Activated CD4-positive, alpha-beta memory T cell treated with anti-CD3 and anti-CD28 coated beads, Interleukin-2, amount 10 ng/mL, durations not matched to agents 7 days and 5 days (primary cell): ENCODE results near the gene NHS. TPM values are rescaled to one million over a fixed set of nuclear protein-coding genes. Genes with fewer than 3 reads are reported as not detected.

ENCODE experiments used
- CTCF ChIA-PET: fragments of 350-600 bp; sonication (Branson Sonifier 250); formaldehyde crosslinking; loops from one replicate; lab custom pipeline; 2021; ENCODE audit warnings: antibody characterized with exemption, inconsistent platforms; lab: Charles Lee
- POLR2A ChIA-PET: fragments of 350-600 bp; sonication (Branson Sonifier 250); formaldehyde crosslinking; loops from one replicate; lab custom pipeline; 2021; ENCODE audit warnings: antibody characterized with exemption; lab: Charles Lee
- DNase-seq: peaks from one replicate; pipeline ENCODE4 v3.0.0-alpha.2; 2020
- H3K27ac Mint-ChIP-seq: one replicate; pipeline ENCODE4 v1.8.0; 2021; ENCODE audit warnings: mild to moderate bottlenecking, mixed read lengths
- H3K27me3 Mint-ChIP-seq: one replicate; pipeline ENCODE4 v1.8.0; 2021; ENCODE audit warnings: mixed read lengths
- H3K36me3 Mint-ChIP-seq: one replicate; pipeline ENCODE4 v1.8.0; 2021; ENCODE audit warnings: low read depth, mixed read lengths
- H3K4me1 Mint-ChIP-seq: one replicate; pipeline ENCODE4 v1.8.0; 2021; ENCODE audit warnings: mixed read lengths
- H3K4me3 Mint-ChIP-seq: one replicate; pipeline ENCODE4 v1.8.0; 2021; ENCODE audit warnings: mild to moderate bottlenecking, mixed read lengths
- H3K9me3 Mint-ChIP-seq: one replicate; pipeline ENCODE4 v1.8.0; 2021; ENCODE audit warnings: mixed read lengths
- total RNA-seq, 2 experiments: library from RNA; stranded (reverse); gene quantifications; one replicate each; pipeline ENCODE4 v1.2.3, GENCODE V29; 2021

Gene NHS
- total RNA-seq, 2 experiments from 2014 or later, result 0.43 to 0.71 TPM

DNA sequence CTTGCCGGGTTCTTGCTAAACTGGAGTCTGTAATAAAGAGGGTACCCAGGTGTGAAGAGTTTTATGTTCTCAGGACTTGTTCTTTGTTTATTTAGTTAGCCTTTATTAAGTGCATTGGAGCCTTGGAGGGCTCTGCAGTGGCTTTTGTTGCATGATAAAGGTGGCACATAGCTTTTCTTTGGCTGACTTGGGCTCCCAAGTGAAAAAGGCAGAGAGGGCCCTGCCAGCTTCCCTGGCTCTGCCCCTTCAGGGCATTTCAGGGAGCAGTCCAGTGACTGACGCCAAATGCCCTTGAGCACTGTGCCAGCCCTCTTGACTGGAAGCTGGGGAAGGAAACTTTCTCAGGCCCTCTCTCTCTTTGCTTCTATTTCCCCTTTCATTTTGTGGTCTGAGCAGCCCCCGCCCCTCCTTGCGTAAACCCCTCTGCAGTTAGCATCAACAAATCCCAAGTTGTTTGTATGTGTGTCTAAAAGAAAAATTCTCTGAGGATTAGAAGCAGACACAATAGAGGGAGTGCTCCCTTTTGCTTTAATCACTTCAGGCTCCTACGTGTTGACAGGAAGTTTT, 152.2 kb downstream of the NHS start:
- POLR2A ChIA-PET, result no interaction called here
- Mint-ChIP-seq H3K36me3 (no peaks in the 10 kb centered on the region), H3K4me3 (no peak overlapping the region), H3K4me1 (no peaks in the 10 kb centered on the region), H3K9me3 (no peaks in the 10 kb centered on the region), H3K27ac (no peak overlapping the region), H3K27me3 (no peaks in the 10 kb centered on the region)
- DNase-seq, result no peak
- CTCF ChIA-PET, result no interaction called here

DNA sequence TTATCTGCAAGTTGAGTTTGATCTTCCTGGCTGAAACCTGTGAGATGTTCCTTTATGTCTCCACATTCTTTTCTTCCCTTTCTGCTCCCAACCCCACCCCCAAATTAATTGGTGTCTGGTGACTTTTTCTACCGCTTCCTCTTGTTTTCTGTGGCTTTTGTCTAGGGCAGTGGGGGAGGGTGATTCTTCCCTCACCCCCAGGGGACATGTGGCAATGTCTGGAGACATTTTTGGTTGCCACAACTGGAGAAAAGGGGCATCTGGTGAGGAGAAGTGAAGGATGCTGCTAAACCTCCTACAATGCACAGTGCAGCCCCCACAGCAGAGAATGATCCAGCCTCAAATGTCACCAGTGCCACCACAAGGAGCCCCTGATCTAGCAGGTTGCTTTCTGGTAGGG, 152.9 kb downstream of the NHS start:
- H3K9me3 Mint-ChIP-seq, result no peaks in the 10 kb centered on the region
- no peak for DNase-seq
- no peaks in the 10 kb centered on the region for H3K27me3 Mint-ChIP-seq
- no peak overlapping the region for H3K4me3 Mint-ChIP-seq
- H3K36me3 Mint-ChIP-seq, result no peaks in the 10 kb centered on the region
- ChIA-PET CTCF (no interaction called here), POLR2A (no interaction called here)
- no peaks in the 10 kb centered on the region for H3K4me1 Mint-ChIP-seq
- no peak overlapping the region for H3K27ac Mint-ChIP-seq

DNA sequence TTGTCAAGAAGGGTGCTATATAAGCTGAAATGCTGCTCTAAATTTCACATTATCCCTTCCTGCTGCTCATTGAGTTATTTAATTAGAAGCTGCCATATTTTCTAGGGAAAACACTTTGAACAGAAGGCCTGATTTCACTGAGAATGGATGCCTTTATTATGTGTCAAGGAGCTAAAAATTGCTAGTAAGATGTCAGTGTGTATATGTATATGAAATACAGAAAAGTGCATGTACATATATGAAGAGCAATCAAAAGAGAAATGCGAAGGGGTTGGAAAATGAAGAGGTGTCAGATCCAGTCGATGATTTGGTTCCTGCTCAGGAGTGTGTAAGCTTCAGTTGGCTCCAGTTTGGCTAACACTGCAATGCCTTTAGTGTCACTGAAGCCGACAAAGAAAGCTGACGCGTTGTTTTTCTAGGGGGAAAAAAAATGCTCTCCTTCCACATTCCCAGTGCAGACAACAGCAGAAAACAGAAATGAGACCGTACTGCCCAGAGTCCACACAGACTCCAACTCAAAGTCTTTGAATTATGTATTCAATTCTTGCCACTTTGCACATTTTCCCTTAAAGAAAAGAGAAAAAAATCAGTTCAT, 154.2 kb downstream of the NHS start:
- no peak overlapping the region for H3K27ac Mint-ChIP-seq
- H3K4me1 Mint-ChIP-seq, result no peaks in the 10 kb centered on the region
- no peaks in the 10 kb centered on the region for H3K36me3 Mint-ChIP-seq
- H3K9me3 Mint-ChIP-seq, result no peaks in the 10 kb centered on the region
- no peak for DNase-seq
- H3K4me3 Mint-ChIP-seq, result no peak overlapping the region
- ChIA-PET POLR2A (no interaction called here), CTCF (no interaction called here)
- H3K27me3 Mint-ChIP-seq, result no peaks in the 10 kb centered on the region

DNA sequence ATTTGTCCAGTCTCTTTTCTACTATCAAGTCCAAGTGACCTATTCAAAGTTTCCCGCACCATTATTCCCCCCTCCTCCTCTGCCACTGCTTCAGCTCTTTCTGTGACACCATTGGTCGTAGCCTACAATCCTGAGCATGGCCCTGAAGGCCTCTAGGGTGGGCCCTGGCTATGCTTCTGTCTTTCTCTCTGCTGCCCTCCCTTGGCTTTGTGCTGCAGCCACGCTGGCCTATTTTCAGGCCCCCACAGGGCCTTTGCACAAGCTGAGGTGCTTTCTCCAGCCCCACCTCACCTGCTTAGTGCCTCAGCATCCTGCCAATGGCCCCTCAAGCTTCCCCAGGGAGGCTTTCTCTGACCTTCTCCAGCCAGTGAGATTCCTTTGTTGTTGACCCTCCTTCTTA, 156.5 kb downstream of the NHS start:
- ChIA-PET CTCF (no interaction called here), POLR2A (no interaction called here)
- Mint-ChIP-seq H3K27me3 (no peaks in the 10 kb centered on the region), H3K4me3 (no peak overlapping the region), H3K9me3 (no peaks in the 10 kb centered on the region), H3K27ac (no peak overlapping the region), H3K4me1 (no peaks in the 10 kb centered on the region), H3K36me3 (no peaks in the 10 kb centered on the region)
- DNase-seq, result no peak

DNA sequence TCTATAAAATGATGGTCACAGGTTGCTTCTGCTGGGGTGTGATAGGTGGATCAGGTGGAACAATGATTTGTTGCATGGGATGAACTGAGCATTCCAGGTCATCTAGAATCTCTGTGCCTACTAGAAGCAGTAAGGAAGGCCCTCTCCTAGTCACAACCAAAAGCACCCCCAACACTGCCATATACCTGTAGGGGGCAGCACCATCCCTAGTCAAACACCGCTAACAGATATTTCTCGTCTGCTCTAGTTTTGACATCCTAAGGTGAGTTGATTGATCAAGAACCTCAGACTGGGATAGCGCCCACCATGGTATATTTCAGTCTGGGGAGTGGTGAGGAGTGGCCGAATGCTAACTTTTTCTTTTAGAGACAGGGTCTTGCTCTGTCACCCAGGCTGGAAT, 160.2 kb downstream of the NHS start:
- POLR2A ChIA-PET, result no interaction called here
- H3K36me3 Mint-ChIP-seq, result no peaks in the 10 kb centered on the region
- CTCF ChIA-PET, result no interaction called here
- H3K27ac Mint-ChIP-seq, result no peak overlapping the region
- peak; percentile 39 for DNase-seq
- H3K4me3 Mint-ChIP-seq, result no peak overlapping the region
- H3K27me3 Mint-ChIP-seq, result no peaks in the 10 kb centered on the region
- H3K9me3 Mint-ChIP-seq, result no peaks in the 10 kb centered on the region
- peaks cover 1% of the 10 kb centered on the region for H3K4me1 Mint-ChIP-seq

DNA sequence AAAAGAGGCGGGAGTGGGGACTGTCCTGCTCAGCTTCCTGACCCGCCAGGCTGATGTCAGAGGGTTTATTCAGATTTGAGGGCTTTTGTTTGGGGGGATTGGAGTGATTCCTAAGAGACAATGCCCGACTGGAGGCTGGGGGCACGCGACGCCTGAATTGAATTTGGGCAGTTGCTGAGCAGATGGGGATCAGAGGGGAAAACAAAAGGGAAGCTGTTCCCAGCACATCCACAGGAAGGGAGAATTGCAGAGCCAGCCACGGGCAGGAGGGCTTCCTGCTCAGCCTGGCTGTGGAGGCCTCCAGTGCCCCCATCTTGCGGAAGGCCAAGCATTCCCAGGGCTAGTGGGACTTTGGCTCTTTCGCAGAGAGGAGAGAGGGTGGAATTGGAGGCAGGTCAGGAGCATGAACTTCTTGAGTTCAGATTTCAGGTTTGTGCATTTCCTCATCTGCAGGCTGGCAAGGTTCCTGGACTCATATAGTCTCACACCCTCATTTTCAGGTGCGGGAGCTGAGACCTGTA, 162.8 kb downstream of the NHS start:
- no peak for DNase-seq
- Mint-ChIP-seq H3K9me3 (no peaks in the 10 kb centered on the region), H3K4me3 (no peak overlapping the region), H3K27ac (no peak overlapping the region), H3K4me1 (peaks cover 1% of the 10 kb centered on the region), H3K27me3 (no peaks in the 10 kb centered on the region), H3K36me3 (no peaks in the 10 kb centered on the region)
- CTCF ChIA-PET, result no interaction called here
- POLR2A ChIA-PET, result no interaction called here

DNA sequence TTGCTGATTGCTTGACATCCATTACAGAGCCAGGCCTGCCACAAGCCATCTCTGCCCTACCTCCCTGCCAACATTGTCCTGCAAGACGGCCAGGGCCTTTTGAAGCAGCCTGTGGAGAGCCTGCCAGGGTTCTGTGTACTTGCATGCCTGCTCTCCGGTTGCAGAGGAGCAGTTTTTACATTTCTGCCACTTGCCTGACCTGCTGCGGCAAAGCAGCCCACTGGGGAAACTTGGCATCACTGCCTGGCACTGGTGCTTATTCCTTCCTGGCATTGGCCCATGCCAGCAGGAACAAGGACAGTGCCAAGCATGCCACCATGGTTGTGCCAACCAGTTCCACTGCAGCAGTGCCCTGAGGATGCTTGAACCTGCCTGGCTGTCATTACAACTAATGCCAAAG, 167.1 kb downstream of the NHS start:
- no peaks in the 10 kb centered on the region for H3K36me3 Mint-ChIP-seq
- H3K27ac Mint-ChIP-seq, result no peak overlapping the region
- H3K9me3 Mint-ChIP-seq, result no peaks in the 10 kb centered on the region
- DNase-seq, result no peak
- no peaks in the 10 kb centered on the region for H3K4me1 Mint-ChIP-seq
- ChIA-PET CTCF (no interaction called here), POLR2A (no interaction called here)
- no peak overlapping the region for H3K4me3 Mint-ChIP-seq
- H3K27me3 Mint-ChIP-seq, result no peaks in the 10 kb centered on the region

DNA sequence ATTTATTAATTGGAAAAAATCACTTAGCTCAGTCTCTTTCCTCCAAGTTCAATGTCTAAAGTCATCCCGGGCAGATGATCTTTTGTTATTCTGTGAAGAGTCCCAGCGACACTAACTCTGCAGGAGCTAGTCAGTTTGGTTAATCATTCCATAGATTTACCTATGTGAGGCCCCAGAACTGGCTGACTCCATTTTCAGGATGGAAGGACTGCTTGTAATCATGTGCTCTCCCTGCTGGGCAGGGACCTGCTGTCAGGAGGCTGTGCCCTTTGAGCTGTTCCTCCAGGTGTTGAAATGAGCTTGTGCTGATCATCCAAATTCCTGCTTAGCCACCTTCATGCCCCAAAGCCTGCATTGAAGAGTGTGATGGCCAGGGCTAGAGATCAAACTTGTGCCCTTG, 169.8 kb downstream of the NHS start:
- Mint-ChIP-seq H3K36me3 (no peaks in the 10 kb centered on the region), H3K27ac (no peak overlapping the region), H3K4me3 (no peak overlapping the region), H3K27me3 (no peaks in the 10 kb centered on the region), H3K4me1 (peaks cover 7% of the 10 kb centered on the region), H3K9me3 (no peaks in the 10 kb centered on the region)
- DNase-seq, result no peak
- ChIA-PET CTCF (no interaction called here), POLR2A (no interaction called here)

DNA sequence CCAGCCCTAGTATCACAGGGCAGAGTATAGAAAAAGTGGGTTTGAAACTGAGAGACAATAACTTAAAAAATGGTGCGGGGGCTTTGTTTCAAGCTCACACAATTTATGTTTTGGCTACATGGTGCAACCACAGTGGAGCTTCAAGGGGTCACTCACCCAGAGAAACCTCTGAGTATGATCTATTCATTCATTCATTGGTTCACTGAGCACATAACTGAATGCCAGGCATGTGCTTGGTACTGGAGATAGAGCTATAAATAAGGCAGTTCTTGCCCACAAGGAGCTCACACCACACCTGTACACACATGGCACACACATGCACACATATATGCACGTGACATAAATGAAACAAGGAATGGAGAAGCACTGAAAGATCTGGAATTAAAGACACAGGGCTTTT, 171.4 kb downstream of the NHS start:
- no peaks in the 10 kb centered on the region for H3K27me3 Mint-ChIP-seq
- peaks cover 7% of the 10 kb centered on the region for H3K4me1 Mint-ChIP-seq
- no peak overlapping the region for H3K4me3 Mint-ChIP-seq
- CTCF ChIA-PET, result no interaction called here
- no peak for DNase-seq
- no peaks in the 10 kb centered on the region for H3K9me3 Mint-ChIP-seq
- H3K36me3 Mint-ChIP-seq, result no peaks in the 10 kb centered on the region
- no peak overlapping the region for H3K27ac Mint-ChIP-seq
- POLR2A ChIA-PET, result no interaction called here

DNA sequence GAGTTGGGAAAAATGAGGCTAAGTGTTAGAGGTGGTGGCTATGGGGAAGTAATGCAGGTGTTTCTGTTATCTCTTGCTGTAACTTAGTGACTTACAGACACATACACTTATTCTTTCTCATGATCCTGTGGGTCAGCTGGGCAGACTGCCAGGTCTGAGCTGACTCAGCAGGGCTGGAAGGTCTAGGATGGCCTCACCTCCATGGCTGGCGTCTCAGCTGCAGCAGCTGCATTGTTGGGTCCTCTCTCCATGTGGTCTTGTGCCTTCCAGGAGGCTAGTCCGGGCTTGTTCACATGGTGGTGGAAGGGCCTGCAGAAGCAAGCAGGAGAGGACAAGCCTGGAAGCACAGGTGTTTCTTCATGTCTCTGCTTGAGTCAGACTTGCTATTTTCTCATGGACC, 172.7 kb downstream of the NHS start:
- CTCF ChIA-PET, result no interaction called here
- POLR2A ChIA-PET, result no interaction called here
- no peaks in the 10 kb centered on the region for H3K27me3 Mint-ChIP-seq
- no peaks in the 10 kb centered on the region for H3K9me3 Mint-ChIP-seq
- no peak overlapping the region for H3K27ac Mint-ChIP-seq
- H3K4me3 Mint-ChIP-seq, result no peak overlapping the region
- peaks cover 7% of the 10 kb centered on the region for H3K4me1 Mint-ChIP-seq
- DNase-seq, result no peak
- no peaks in the 10 kb centered on the region for H3K36me3 Mint-ChIP-seq

DNA sequence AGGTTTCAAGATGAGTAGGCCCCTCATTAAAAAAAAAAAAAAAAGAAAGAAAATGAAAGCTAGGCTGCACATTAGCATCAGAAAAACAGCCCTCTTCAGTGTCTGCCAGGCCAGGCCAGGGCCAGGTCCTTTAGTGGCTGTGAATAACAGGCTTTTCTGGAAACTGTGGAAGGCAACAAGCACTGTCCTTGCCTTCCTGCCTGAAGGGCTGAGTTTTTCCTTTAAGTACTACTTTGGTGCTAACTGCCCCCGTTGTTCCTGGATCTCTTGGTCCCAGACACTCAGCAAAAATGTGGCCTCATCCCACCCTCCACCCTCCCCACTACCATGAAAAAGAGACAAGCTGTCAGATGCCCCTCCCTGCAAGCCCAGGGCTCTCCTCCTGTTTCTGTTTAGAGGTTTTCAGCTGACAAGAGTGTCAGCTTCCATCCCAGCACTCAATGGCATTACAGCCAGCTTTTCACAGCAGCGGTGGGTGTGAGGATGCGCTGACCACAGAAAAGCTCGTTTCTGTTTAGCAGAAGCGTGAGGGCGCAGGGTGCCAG, 174.2 kb downstream of the NHS start:
- H3K27ac Mint-ChIP-seq, result no peak overlapping the region
- H3K27me3 Mint-ChIP-seq, result no peaks in the 10 kb centered on the region
- ChIA-PET POLR2A (no interaction called here), CTCF (no interaction called here)
- H3K9me3 Mint-ChIP-seq, result no peaks in the 10 kb centered on the region
- H3K36me3 Mint-ChIP-seq, result no peaks in the 10 kb centered on the region
- H3K4me1 Mint-ChIP-seq, result peaks cover 7% of the 10 kb centered on the region
- no peak overlapping the region for H3K4me3 Mint-ChIP-seq
- DNase-seq, result no peak

DNA sequence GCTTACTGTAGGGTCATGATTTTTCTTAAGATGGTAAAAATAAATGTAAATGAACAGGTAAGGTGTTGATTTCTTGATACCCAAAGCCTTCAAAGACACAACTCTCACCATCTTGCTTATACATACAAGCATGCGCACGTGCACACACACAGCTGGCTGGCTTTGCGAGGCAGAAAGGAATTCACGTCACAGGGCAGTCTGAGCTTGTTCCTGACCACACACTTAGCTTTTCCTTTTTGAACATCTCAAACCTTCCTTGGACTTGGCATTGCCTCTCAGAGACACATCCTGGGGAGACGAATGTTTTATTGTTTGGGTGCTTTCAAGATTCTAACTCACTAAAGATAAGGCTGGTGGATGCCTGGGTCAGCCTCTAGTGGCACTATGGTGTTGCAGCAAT, 175.0 kb downstream of the NHS start:
- no peak for DNase-seq
- H3K4me3 Mint-ChIP-seq, result no peak overlapping the region
- peaks cover 7% of the 10 kb centered on the region for H3K4me1 Mint-ChIP-seq
- no peaks in the 10 kb centered on the region for H3K36me3 Mint-ChIP-seq
- CTCF ChIA-PET, result no interaction called here
- no peaks in the 10 kb centered on the region for H3K9me3 Mint-ChIP-seq
- H3K27me3 Mint-ChIP-seq, result no peaks in the 10 kb centered on the region
- POLR2A ChIA-PET, result no interaction called here
- no peak overlapping the region for H3K27ac Mint-ChIP-seq

DNA sequence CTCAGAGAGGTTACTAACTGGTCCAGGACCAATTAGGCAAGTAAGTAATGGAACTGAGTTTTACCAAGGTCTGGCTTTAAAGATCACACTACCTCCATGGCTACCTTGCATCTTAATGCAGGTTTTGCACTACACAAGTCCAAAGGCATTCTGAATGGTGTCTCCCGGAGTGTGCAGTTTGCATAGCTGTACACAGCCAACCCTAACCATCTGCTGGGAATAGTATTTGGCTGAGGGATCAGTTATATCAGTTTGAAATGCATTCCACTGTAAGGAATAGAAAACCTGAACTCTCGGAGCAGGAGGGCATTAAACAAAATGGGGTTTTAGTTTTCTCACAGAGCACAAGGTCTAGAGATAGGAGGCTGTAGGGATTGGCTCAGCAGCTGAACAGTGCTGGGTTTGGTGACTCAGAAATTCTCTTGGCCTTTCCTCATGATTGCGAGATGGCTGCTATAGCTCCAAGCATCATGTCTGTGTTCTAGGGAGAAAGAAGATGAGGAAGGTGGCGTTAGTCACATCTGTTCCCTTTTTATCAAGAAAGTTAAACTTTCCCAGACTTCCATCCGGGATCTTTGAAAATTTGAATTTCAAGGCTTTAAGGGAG, 177.1 kb downstream of the NHS start:
- CTCF ChIA-PET, result no interaction called here
- POLR2A ChIA-PET, result no interaction called here
- H3K9me3 Mint-ChIP-seq, result no peaks in the 10 kb centered on the region
- H3K27me3 Mint-ChIP-seq, result no peaks in the 10 kb centered on the region
- DNase-seq, result no peak
- H3K4me3 Mint-ChIP-seq, result no peak overlapping the region
- no peak overlapping the region for H3K27ac Mint-ChIP-seq
- no peaks in the 10 kb centered on the region for H3K36me3 Mint-ChIP-seq
- H3K4me1 Mint-ChIP-seq, result peaks cover 7% of the 10 kb centered on the region

DNA sequence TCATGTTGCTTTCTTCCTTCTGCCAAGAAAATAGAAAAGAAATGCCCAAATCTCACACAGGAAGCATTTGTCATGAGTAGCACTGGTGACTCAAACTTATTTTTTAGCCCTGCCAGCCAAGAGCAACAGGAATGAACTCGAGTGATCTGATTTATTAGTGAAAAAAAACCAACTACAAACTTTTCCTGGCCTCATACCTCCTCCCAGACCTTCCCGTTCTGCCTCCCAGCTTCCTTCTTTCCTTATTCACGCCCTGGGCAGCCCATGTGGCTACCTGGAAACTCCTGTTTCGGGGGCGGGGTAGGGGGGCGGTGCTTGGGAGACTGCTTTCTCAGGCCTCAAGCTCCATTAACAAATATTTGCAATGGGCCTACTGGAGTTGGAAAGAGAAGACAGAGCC, 178.5 kb downstream of the NHS start:
- H3K9me3 Mint-ChIP-seq, result no peaks in the 10 kb centered on the region
- ChIA-PET CTCF (no interaction called here), POLR2A (no interaction called here)
- H3K27me3 Mint-ChIP-seq, result no peaks in the 10 kb centered on the region
- no peak overlapping the region for H3K27ac Mint-ChIP-seq
- no peak overlapping the region for H3K4me3 Mint-ChIP-seq
- H3K4me1 Mint-ChIP-seq, result peaks cover 6% of the 10 kb centered on the region
- H3K36me3 Mint-ChIP-seq, result no peaks in the 10 kb centered on the region
- no peak for DNase-seq
